SK-N-SH treated with all-trans-retinoic acid at 6 μM for 48 hours (cell line): ENCODE measurements around the gene SLMAP.

Experiments
- ARNTL ChIP-seq: fragments of 450-650 bp; formaldehyde crosslinking; IDR thresholded peaks from 2 replicates; pipeline ENCODE4 v1.5.0; 2020; ENCODE audit warnings: low read depth, mild to moderate bottlenecking, moderate library complexity, borderline replicate concordance
- CSDC2 ChIP-seq: fragments of 250-450 bp; sonication (Bioruptor Pico); IDR thresholded peaks from 2 replicates; pipeline ENCODE4 v1.5.0; 2020; ENCODE audit warnings: mild to moderate bottlenecking, moderate library complexity
- TOX ChIP-seq: fragments of 250-450 bp; sonication (Bioruptor Pico); IDR thresholded peaks from 2 replicates; pipeline ENCODE4 v1.8.0; 2021; ENCODE audit warnings: mild to moderate bottlenecking, moderate library complexity, borderline replicate concordance
- ZC3H10 ChIP-seq: fragments of 250-450 bp; sonication (Bioruptor Pico); IDR thresholded peaks from 2 replicates; pipeline ENCODE4 v1.5.1; 2021; ENCODE audit warnings: mild to moderate bottlenecking, moderate library complexity
- ZFP3 ChIP-seq: fragments of 250-450 bp; sonication (Bioruptor Pico); IDR thresholded peaks from 2 replicates; pipeline ENCODE4 v1.5.0; 2020; ENCODE audit warnings: mild to moderate bottlenecking, moderate library complexity
- ZFP30 ChIP-seq: fragments of 450-650 bp; formaldehyde crosslinking; IDR thresholded peaks from 2 replicates; pipeline ENCODE4 v1.5.0; 2022; ENCODE audit warnings: mild to moderate bottlenecking, moderate library complexity
- ZNF565 ChIP-seq: fragments of 450-650 bp; formaldehyde crosslinking; conservative IDR thresholded peaks from 2 replicates; pipeline ENCODE4 v1.5.0; 2020; ENCODE audit warnings: low read depth, mild to moderate bottlenecking, moderate library complexity
- ZNF70 ChIP-seq: fragments of 450-650 bp; formaldehyde crosslinking; IDR thresholded peaks from 2 replicates; pipeline ENCODE4 v1.5.0; 2020; ENCODE audit warnings: mild to moderate bottlenecking, moderate library complexity
- TF ChIP-seq, protein P1 (sequence below): fragments of 250-450 bp; sonication (Bioruptor Pico); IDR thresholded peaks from 2 replicates; pipeline ENCODE4 v1.5.0; 2020; ENCODE audit warnings: mild to moderate bottlenecking, moderate library complexity
- TF ChIP-seq, protein P2 (sequence below): fragments of 250-450 bp; sonication (Bioruptor Pico); IDR thresholded peaks from 2 replicates; pipeline ENCODE4 v1.5.1; 2021; ENCODE audit warnings: mild to moderate bottlenecking, moderate library complexity
- TF ChIP-seq, protein P3 (sequence below): fragments of 250-450 bp; sonication (Bioruptor Pico); IDR thresholded peaks from 2 replicates; pipeline ENCODE4 v1.8.0; 2020; ENCODE audit warnings: mild to moderate bottlenecking, moderate library complexity, borderline replicate concordance

DNA sequence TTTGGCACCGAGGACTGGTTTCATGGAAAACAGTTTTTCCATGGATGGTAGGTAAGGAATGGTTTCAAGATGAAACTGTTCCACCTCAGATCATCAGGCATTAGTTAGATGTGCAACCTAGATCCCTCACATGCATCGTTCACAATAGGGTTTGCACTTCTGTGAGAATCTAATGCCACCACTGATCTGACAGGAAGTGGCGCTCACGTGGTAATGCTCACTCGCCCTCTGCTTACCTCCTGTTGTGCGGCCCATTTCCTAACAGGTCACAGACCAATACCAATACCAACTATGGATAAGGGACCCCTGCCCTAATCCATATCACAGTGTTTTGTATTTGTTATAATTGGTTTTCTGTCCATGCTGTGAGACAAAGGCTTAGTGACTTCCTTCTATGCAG is 58.9 kb downstream of the SLMAP start:
- TF ChIP-seq TOX (CRISPR knock-in tag) = no peak
- no peak for TF ChIP-seq ZFP3 (CRISPR knock-in tag)
- TF ChIP-seq ZNF565 (CRISPR knock-in tag) = no peak
- TF ChIP-seq, protein P1, sequence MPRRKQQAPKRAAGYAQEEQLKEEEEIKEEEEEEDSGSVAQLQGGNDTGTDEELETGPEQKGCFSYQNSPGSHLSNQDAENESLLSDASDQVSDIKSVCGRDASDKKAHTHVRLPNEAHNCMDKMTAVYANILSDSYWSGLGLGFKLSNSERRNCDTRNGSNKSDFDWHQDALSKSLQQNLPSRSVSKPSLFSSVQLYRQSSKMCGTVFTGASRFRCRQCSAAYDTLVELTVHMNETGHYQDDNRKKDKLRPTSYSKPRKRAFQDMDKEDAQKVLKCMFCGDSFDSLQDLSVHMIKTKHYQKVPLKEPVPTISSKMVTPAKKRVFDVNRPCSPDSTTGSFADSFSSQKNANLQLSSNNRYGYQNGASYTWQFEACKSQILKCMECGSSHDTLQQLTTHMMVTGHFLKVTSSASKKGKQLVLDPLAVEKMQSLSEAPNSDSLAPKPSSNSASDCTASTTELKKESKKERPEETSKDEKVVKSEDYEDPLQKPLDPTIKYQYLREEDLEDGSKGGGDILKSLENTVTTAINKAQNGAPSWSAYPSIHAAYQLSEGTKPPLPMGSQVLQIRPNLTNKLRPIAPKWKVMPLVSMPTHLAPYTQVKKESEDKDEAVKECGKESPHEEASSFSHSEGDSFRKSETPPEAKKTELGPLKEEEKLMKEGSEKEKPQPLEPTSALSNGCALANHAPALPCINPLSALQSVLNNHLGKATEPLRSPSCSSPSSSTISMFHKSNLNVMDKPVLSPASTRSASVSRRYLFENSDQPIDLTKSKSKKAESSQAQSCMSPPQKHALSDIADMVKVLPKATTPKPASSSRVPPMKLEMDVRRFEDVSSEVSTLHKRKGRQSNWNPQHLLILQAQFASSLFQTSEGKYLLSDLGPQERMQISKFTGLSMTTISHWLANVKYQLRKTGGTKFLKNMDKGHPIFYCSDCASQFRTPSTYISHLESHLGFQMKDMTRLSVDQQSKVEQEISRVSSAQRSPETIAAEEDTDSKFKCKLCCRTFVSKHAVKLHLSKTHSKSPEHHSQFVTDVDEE (CRISPR knock-in tag) = no peak
- TF ChIP-seq, protein P2, sequence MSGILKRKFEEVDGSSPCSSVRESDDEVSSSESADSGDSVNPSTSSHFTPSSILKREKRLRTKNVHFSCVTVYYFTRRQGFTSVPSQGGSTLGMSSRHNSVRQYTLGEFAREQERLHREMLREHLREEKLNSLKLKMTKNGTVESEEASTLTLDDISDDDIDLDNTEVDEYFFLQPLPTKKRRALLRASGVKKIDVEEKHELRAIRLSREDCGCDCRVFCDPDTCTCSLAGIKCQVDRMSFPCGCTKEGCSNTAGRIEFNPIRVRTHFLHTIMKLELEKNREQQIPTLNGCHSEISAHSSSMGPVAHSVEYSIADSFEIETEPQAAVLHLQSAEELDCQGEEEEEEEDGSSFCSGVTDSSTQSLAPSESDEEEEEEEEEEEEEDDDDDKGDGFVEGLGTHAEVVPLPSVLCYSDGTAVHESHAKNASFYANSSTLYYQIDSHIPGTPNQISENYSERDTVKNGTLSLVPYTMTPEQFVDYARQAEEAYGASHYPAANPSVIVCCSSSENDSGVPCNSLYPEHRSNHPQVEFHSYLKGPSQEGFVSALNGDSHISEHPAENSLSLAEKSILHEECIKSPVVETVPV = no peak
- no peak for TF ChIP-seq ZC3H10 (CRISPR knock-in tag)
- no peak for TF ChIP-seq ZNF70 (CRISPR knock-in tag)
- no peak for TF ChIP-seq ARNTL (CRISPR knock-in tag)
- TF ChIP-seq ZFP30 (CRISPR knock-in tag) = no peak
- TF ChIP-seq, protein P3, sequence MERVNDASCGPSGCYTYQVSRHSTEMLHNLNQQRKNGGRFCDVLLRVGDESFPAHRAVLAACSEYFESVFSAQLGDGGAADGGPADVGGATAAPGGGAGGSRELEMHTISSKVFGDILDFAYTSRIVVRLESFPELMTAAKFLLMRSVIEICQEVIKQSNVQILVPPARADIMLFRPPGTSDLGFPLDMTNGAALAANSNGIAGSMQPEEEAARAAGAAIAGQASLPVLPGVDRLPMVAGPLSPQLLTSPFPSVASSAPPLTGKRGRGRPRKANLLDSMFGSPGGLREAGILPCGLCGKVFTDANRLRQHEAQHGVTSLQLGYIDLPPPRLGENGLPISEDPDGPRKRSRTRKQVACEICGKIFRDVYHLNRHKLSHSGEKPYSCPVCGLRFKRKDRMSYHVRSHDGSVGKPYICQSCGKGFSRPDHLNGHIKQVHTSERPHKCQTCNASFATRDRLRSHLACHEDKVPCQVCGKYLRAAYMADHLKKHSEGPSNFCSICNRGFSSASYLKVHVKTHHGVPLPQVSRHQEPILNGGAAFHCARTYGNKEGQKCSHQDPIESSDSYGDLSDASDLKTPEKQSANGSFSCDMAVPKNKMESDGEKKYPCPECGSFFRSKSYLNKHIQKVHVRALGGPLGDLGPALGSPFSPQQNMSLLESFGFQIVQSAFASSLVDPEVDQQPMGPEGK (CRISPR knock-in tag) = no peak
- TF ChIP-seq CSDC2 = no peak
